ENCODE measurements around the gene ATP2A1.
"Not testable (repeated sequence)": the region's sequence is repeated elsewhere in the genome, so short reads cannot be mapped to it uniquely, and the experiment has no call there.

Gene ATP2A1

DNA sequence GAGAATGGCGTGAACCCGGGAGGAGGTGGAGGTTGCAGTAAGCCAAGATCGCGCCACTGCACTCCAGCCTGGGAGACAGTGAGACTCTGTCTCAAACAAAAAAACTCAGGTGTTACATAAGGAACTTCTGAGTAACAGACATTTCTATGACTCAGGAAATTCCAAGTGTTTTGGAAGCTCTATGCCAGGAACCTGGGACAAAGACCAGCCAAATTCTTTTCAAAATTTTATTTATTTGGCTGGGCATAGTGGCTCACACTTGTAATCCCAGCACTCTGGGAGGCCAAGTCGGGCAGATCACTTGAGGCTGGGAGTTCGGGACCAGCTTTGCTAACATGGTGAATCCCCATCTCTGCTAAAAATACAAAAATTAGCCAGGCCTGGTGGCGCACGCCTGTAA lies 19.9 kb upstream of the ATP2A1 start:
- DNase-seq (ENCODE audit: extremely low read depth in 1 of 2, low read depth in 1 of 2) = no peak

DNA sequence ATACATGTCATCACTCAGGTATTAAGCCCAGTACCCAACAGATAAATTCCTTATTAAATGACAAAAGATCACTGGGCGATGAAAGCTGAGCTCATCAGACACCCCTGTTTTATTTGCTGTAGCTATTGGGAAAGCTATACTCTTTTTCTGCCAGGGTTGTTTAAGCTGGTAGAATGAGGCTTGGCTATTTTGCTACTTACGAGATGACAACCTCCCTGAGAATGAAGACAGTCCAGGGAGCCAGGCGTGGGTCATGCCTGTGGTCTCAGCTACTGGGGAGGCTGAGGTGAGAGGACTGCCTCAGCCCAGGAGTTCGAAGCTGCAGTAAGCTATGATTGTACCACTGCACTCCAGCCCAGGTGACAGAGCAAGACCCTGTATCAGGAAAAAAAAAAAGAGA lies 19.0 kb upstream of the ATP2A1 start:
- DNase-seq (ENCODE audit: extremely low read depth in 1 of 2, low read depth in 1 of 2) = no peak

DNA sequence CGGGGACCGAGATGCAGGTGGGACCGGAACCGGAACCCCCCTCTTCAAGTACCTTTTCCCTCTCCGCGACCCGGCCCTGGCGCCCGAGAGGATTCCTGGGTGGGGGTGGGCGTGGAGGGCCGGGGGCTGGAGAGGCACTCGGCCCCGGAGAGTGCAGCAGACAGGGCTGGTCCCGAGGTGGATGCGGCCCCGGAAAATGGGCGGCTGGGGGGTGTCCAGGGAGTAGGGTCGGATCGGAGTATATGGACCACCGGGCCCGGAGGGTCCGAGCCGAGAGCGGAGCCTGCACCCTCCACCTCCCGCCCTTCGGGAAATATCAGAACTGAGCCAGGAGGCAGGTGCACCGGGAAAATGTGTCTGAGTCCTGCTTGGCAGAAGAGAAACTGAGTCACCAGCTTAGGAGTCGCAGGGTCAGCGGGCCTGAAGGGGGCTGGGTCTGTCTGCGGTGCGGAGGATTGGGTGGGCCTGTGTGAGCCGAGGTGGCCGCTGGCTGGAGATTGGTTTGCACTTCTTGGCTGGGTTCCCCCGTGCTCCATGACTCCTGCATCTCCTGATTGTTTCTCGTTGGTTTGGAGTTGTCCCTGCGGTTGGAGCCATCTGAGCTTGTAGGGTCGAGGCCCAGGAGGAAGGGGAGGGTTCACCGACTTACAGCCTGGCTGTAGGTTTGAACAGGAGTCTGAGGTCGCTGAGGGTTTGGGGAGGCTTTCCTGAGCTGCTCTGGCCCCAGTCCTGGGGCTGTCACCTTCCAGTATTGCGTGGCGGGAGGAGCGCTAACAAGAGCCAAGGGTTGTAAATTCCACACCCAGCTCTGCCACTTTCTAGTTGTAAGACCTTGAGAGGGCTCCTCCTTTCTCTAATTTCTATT lies 14.1 kb upstream of the ATP2A1 start:
- DNase-seq (ENCODE audit: extremely low read depth in 1 of 2, low read depth in 1 of 2) = no peak

DNA sequence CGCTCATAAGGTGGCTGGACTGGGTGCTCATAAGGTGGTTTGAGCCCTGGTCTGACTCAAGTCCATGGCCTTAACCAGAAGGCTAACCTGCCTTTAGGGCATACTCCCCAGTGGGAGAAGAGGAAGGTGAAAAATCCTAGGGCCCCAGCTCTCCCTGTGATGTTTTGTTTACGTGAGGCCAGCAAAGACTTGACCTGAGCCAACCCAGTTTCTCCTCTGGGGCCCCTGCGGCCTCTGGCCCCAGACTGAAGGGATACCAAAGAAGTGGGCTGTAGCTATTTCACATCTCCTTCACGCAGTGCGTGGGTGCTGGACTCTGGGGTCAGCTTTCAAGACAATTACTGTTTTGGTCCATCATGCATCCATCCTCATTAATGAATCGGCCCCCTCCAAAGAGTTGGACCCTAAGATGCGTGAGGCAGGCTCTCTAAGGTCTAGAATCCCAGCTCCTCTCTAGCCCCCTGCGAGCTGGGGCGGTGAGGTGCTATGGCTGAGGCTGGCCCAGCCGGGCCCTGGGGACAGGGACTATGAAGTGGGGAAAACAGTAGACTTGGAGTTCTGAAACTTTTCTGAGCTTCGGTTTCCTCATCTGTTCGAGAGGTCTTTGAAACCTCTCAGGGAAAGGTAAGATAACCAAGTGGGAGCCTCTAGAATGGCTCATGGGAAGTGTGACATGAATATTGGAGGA lies 13.1 kb upstream of the ATP2A1 start:
- DNase-seq (ENCODE audit: extremely low read depth in 1 of 2, low read depth in 1 of 2) = no peak

DNA sequence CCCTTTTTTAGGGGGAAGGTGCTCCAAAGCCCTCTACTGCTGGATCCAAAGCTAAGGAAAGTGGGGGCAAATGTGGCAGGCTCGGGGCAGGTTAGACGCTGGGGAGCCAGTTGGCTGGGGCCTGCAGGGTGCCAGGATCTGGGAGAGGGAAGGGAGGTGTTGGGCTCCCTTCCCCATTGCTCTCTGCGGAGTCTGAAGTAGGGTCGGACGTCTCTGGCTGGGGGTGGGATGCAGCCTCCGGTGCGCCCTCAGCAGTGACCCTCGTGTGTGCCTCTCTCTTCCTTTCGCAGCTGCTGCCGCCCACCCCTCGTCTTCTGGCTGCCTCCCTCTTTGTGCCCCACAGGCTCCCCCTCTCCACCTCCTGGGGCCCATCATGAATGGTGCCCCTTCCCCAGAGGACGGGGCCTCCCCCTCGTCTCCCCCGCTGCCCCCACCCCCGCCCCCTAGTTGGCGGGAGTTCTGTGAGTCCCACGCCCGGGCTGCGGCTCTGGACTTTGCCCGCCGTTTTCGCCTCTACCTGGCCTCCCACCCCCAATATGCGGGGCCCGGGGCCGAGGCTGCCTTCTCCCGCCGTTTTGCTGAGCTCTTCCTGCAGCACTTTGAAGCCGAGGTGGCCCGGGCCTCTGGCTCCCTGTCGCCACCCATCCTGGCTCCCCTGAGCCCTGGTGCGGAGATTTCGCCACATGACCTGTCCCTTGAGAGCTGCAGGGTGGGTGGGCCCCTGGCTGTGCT lies 12.4 kb upstream of the ATP2A1 start:
- DNase-seq (ENCODE audit: extremely low read depth in 1 of 2, low read depth in 1 of 2) = no peak

DNA sequence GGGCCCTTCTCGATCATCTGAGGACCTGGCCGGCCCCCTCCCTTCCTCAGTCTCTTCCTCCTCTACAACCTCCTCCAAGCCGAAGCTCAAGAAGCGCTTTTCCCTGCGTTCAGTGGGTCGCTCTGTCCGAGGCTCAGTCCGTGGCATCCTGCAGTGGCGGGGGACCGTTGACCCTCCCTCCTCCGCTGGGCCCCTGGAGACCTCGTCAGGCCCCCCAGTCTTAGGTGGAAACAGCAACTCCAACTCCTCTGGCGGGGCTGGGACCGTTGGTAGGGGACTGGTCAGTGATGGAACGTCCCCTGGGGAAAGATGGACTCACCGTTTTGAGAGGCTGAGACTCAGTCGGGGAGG lies 11.9 kb upstream of the ATP2A1 start:
- no peak for DNase-seq (ENCODE audit: extremely low read depth in 1 of 2, low read depth in 1 of 2)

DNA sequence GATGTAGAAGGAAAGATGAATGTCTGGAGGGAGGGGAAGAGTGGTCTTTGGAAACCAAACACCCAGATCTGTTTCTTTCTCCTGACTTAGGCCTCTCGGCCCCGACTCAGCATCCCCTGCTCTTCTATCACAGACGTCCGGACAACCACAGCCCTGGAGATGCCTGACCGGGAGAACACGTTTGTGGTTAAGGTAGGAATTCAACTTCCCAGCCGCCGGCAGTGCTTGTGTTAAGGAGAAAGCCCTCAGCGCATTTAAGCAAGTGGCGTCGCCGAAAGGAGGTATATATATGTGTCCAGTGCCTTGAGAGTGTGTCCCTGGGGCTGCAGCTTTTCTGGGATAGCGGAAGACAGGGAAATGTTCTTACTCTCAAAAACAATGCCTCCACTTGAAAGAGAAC lies 11.0 kb upstream of the ATP2A1 start:
- no peak for DNase-seq (ENCODE audit: extremely low read depth in 1 of 2, low read depth in 1 of 2)

DNA sequence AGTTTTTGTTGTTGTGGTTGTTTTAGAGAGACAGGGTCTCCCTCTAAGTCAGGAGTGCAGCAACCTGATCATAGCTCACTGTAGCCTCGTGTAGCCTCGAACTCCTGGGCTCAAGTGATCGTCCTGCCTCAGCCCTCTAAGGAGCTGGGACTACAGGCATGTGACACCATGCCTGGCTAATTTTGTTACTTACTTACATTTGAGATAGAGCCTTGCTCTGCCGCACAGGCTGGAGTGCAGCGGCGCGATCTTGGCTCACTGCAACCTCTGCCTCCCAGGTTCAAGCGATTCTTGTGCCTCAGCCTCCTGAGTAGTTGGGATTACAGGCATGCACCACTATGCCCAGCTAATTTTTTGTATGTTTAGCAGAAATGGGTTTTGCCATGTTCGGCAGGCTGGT lies 10.6 kb upstream of the ATP2A1 start:
- not testable (repeated sequence) for DNase-seq (ENCODE audit: extremely low read depth in 1 of 2, low read depth in 1 of 2)

DNA sequence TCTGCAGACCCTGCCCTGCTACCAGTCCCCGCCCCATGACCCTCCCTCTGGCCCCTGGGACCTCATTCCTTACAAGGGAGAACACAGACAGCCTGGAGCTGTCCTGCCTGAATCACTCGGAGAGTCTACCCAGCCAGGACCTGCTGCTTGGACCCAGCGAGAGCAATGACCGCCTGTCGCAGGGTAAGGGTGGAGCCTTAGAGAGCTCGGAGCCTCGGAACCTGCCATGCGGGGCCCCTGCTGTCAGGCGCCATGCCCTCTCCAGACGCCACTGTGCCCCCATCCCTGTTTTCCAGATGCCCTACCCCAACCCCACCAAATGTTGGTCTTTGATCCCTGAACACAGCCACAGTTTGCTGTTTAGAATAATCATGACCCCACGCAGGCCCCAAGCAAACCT lies 9.1 kb upstream of the ATP2A1 start:
- DNase-seq (ENCODE audit: extremely low read depth in 1 of 2, low read depth in 1 of 2) = no peak

DNA sequence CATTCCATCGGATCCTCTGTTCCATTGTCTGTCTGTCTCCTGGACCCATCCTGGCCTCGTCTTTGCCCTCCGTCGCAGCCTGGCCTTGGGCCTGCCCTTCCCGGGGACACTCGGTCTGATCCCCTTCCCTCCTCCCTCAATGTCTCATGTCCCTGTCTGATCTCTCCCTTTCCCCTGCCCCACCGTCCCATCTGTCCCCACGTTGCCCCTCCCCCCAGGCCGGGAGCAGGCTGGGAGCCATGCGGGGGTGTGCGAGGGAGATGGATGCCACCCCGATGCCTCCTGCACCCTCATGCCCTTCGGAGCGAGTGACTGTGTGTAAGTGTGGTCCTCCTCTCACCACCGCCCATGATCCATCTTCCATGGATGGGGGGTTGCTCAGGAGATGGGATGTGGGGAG lies 5.3 kb upstream of the ATP2A1 start:
- DNase-seq (ENCODE audit: extremely low read depth in 1 of 2, low read depth in 1 of 2) = no peak

DNA sequence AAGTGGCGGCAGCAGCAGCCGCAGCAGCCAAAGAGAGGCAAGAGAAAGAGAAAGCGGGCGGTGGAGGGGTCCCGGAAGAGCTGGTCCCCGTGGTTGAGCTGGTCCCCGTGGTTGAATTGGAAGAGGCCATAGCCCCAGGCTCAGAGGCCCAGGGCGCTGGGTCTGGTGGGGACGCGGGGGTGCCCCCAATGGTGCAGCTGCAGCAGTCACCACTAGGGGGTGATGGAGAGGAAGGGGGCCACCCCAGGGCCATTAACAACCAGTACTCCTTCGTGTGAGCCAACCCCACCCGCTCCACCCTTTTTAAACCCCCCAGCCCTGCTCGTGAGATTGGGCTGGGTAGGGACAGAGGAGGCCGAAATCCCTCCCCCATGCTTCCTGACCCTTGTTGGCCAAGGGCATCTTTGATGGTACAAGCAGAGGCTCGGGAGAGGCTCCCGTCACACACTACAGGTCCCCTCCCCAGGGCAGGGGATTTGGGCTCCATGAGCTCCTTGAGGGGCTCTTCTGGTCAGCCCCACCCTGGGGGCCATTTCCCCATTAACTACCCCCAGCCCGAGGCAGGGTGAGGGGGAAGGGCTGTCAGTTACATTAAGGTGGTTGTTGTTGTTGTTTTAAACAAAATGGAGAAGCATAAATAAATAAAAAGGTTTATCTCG lies 4.6 kb upstream of the ATP2A1 start:
- DNase-seq (ENCODE audit: extremely low read depth in 1 of 2, low read depth in 1 of 2) = peak in 1 of 2 donors; percentile 42

DNA sequence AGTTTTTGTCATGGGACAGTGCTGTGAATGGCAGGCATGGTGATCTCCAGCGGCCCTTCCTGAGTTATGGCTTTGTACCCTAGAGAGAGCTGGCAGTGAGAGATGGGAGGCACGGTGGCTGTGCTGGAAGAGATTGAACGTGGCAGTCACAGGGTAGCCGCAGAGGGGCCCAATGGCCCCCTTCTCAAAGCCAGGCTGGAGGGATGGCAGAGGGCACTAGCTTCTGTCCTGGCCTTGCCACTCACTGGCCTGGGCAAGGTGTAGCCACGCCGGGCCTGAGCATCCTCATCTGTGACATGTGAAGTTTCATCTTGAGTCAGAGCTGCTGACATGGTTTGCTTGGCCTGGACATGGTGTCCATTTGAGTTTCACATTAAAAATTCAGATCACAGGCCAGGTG lies 3.9 kb upstream of the ATP2A1 start:
- no peak for DNase-seq (ENCODE audit: extremely low read depth in 1 of 2, low read depth in 1 of 2)

DNA sequence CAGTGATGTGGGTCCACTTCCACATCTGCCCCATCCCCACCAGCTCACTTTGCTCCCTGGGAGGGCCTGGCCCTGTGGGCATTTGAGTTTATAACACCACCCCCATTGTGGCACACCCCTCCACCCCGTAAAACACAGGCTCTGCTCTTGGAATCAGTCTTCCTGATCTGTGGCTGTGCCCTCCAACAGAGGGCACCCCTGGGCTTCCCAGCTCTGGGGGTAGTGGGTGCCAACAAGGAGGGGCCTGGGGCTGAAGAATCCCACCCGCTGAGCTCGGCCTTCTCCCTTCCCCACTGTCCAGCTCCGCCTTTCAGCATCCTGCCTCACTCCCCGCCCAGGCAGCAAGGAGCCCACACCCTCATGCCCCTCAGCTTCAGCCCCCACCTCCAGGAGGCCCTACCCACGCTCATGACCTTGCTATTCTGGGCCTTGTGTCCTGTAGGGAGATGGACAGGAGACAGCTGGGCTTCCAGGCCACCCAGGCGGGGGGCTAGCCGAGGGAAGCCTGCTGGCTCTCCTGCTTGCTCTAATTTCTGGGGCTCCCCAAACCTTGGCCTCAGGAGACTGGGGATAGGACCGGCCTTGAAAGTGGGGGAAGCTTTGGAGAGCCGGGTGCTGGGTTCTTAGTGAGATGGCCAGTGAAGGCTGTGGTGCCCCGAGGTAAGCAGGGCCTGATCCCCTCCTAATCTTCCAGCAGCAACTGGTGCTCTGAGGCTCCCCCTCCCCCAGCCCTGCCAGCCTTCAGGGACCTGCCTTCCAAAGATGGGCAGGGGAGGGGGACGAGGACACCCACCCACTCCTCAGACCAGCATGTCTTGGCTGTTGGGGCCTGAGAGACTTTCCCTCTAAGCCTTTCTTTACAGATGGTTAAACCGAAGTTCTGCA lies 2.9 kb upstream of the ATP2A1 start:
- DNase-seq (ENCODE audit: extremely low read depth in 1 of 2, low read depth in 1 of 2) = no peak

DNA sequence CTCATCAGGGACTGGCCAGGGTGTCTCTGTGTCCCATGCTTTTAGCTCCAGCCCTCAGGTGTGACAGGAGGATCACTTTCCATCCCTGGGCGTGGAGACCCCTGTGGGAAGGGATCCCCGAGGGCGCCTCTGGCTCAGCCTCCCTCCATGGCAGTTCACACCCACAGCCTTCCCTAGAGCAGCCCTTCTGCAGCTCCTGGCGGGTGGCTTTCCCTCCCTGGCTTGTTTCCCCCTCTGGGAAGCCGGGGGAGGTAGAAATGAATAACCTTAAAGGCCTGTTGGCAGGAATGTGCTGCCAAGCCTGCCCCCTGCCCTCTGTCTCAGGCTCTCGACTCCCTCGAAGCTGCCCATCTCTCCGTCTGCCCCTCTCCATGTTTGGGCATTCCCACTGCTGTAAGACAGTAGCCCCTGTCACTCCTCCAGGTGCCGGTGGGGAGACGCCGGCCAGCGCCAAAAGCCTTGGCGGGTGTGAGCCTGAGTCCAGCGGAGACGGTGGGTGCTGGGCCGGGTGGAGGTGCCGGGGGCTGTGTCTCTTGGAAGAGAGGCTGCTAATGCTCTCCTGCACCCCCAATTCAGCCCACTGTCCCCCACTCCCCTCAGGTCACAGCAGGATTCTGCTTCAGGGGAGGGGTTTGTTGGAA lies 2.1 kb upstream of the ATP2A1 start:
- no peak for DNase-seq (ENCODE audit: extremely low read depth in 1 of 2, low read depth in 1 of 2)

DNA sequence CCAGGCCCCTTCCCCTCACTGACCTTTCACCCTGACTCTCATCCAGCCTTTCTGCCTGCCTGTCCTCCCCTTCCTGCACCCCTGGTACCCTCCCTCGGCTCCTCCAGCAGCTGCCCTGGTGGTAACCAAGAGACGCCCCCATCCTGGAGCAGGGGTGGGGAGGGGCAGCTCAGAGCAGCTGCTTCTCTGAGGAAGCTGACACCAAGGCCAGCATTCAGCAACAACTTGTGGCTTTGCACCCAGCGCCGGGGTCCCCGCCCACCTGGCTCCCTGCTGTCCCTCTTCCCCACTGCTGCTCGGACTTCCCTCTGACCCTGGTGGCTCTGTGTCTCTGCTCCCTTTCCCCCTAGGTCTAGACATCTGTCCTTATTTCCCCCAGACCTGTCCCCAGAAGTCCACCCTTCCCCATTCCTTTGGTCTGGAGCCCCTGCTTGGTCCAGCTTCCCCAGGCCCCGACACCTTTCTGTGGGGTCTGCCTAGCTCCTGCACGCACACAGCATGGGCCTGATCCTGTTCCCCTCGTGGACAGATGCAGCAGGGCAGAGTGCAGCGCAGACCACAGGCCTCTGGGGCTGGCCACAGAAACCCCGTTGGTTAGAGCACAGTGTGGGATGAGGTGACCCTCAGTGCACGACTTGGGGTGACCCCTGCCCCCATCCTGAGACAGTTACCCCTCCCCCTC lies 1.2 kb upstream of the ATP2A1 start:
- no peak for DNase-seq (ENCODE audit: extremely low read depth in 1 of 2, low read depth in 1 of 2)

DNA sequence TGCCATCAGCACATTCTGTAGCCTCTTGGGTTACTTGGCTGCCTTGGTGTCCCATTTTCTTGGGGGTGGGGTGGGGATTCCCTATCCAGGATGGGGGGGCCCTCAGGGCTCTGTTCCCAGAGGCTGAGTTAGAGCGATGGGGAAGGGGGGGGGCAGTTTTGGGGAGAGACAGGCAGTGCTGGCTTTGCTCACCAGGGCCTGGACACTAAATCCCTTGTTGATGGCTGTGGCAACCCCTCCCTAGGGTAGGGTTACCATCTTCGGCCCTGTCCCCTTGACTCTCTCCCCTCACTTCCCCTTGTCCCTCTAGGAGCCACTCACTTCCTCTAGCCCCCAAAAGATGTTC lies 660 bp upstream of the ATP2A1 start:
- no peak for DNase-seq (ENCODE audit: extremely low read depth in 1 of 2, low read depth in 1 of 2)

DNA sequence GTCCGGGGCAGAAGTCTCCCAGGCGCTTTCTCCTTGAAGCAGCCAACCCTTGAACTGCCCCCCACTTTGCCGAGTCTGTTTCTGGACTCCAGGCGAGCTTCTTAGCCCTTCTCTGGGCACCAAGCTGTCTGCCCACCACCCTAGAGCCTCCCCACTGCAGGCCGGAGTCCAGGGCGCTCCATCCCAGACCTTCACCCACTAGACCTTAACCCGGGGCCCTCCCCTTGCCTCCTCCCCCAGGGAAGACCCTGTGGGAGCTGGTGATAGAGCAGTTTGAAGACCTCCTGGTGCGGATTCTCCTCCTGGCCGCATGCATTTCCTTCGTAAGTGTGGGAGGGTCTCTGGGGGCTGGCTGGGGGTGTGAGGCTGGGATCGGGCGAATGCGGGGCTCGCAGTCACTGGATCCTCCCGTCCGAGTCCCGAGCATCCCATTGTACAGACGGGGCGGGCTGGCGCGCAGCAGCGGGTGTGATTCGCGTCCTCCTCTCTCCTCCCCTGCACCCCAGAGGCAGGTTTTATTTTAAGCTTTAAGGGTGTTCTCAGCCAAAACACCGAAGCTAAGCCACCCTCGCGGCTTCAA lies 1.1 kb downstream of the ATP2A1 start:
- no peak for DNase-seq (ENCODE audit: extremely low read depth in 1 of 2, low read depth in 1 of 2)

DNA sequence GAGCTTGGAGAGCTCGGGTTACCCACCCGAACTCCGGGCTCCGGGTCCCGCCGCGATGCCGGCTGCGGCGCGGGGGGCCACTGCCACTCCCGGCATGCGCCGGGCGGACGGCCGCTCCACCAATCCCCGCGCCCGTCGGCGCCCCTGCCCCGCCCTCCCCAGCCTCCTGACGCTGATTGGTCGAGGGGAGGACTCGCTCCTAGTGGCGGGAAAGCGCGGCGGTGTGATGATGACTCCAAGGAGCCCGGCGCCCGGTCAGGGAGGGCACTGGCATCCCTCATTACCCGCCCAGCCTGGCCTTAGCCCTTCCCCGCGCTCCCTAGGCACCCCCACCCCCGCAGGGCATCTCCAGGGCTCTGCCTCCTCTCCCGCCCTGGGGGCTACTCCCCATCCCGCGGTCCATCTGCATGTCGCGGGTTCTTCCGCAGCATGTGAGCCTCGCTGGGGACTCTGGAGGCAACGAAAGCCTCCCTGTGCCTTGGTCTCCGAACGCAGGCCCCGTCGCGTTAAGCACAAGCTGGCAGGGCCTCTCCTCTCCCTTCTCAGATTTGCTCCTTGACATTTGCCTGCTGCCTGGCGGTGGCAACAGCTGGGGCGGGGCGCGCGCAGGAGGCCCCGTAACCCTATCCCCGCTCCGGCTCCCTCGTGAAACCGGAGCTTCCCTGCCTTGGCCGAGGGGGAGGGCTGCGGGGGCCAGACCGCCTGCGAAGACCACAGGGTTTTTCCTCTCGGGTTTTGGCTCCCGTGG lies 1.7 kb downstream of the ATP2A1 start:
- DNase-seq (ENCODE audit: extremely low read depth in 1 of 2, low read depth in 1 of 2) = peak; percentile 73 to 83

DNA sequence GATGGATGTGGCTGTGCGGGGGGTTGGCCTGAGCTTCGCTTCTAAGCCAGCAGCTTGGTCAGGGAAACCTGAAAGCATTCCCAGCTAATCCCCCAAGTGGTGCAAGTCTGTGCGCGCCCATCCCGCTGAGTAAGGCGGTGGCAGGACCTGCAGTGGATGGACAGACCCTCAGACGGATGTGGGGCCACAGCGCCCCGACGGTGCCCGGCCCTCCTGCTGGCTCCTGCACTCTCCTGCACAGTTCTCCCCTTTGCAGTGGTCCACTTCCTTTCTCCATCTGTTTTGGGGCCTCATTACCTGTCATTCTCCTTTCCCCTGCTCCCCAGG lies 2.3 kb downstream of the ATP2A1 start:
- no peak for DNase-seq (ENCODE audit: extremely low read depth in 1 of 2, low read depth in 1 of 2)
